Heart right ventricle (tissue), 16 donors: ENCODE measurements around the gene AQP12B. TPM values are rescaled to one million over a fixed set of nuclear protein-coding genes. Genes with fewer than 3 reads are reported as not detected.
"Not testable (repeated sequence)": the region's sequence is repeated elsewhere in the genome, so short reads cannot be mapped to it uniquely, and the experiment has no call there.

ENCODE experiments used
- ATAC-seq, 8 donors: fragments of 200-7000 bp; cut with Tn5 transposase; one replicate each; pipeline ENCODE4 v1.9.1; 2020; ENCODE audit warnings: mild to moderate bottlenecking in 8 of 8, moderate library complexity in 8 of 8, moderate number of reproducible peaks in 1 of 8
- DNase-seq, 2 donors: peaks; one replicate each; pipeline ENCODE4 v3.0.0-alpha.2; 2020
- H3K27ac ChIP-seq, 10 donors: fragments of 200-600 bp; sonication (generic) in 2 of 10; one replicate each; pipeline versions ENCODE4 v1.5.0 to v1.8.0; 2020 to 2022; ENCODE audit warnings: mild to moderate bottlenecking in 3 of 10
- H3K27me3 ChIP-seq, 7 donors: fragments of 200-600 bp; one replicate each; pipeline ENCODE4 v1.8.0; 2021 to 2022; ENCODE audit warnings: mild to moderate bottlenecking in 2 of 7
- H3K36me3 ChIP-seq, 9 donors: fragments of 200-600 bp; sonication (generic) in 1 of 9; one replicate each; pipeline versions ENCODE4 v1.5.0 to v1.8.0; 2020 to 2022; ENCODE audit warnings: mild to moderate bottlenecking in 2 of 9
- H3K4me1 ChIP-seq, 9 donors: fragments of 200-600 bp; sonication (generic) in 1 of 9; one replicate each; pipeline versions ENCODE4 v1.5.0 to v1.8.0; 2020 to 2022; ENCODE audit warnings: mild to moderate bottlenecking in 4 of 9
- H3K4me3 ChIP-seq, 10 donors: fragments of 200-600 bp; sonication (generic) in 2 of 10; one replicate each; pipeline versions ENCODE4 v1.5.0 to v1.8.0; 2020 to 2022; ENCODE audit warnings: mild to moderate bottlenecking in 7 of 10, moderate library complexity in 2 of 10
- H3K9me3 ChIP-seq, 11 donors: fragments of 200-600 bp in 10 of 11; sonication (generic) in 2 of 11; one replicate each; pipeline versions ENCODE4 v1.5.0 to v1.8.0; 2013 to 2022; ENCODE audit warnings: mild to moderate bottlenecking in 2 of 11, control low read depth in 1 of 11, moderate library complexity in 1 of 11
- CTCF ChIP-seq, 9 donors: fragments of 200-600 bp; sonication (generic) in 2 of 9; IDR thresholded peaks; one replicate each; pipeline versions ENCODE4 v1.5.0 to v1.8.0; 2021 to 2022; ENCODE audit warnings: antibody characterized with exemption in 9 of 9, mild to moderate bottlenecking in 5 of 9, moderate library complexity in 1 of 9
- WGBS, 2 donors: extraction: QIAGEN DNeasy Blood & Tissue Kit; methylation state at CpG; one replicate each; pipeline ENCODE4 v1.1.7; 2013; ENCODE audit warnings: inconsistent platforms in 1 of 2; 5-methylcytosine and 5-hydroxymethylcytosine counted together
- intact Hi-C, 10 donors: fragments of 100-400 bp; cut with DNase I; formaldehyde crosslinking; loops; one replicate each; pipeline versions ENCODE4 v1.11.1 to v1.14.2; 2022
- polyA plus RNA-seq, 2 donors: library from polyadenylated mRNA; stranded (reverse); fragments of 200-250 nt; gene quantifications; one replicate each; pipeline ENCODE4 v1.2.3, GENCODE V29; 2013
- total RNA-seq, 10 donors: library from RNA; stranded (reverse); fragmentation: NEBNext Ultra II Directional in 3 of 10; extraction: Animal tissue kit (Norgen Biotek cat#: 25700) in 3 of 10; gene quantifications; one replicate each; pipeline versions ENCODE4 v1.2.1 to v1.2.4, GENCODE V29; 2021 to 2023
- donor health status: Arrhythmogenic right ventricular cardiomyopathy.
- donor health status: ischemic (EF 13 %, LVEDD 7.1; RV severe dilation, severe dysfunction).
- donor health status: healthy with polysubstance abuse.
- donor health status: DM: no; HTN: yes; CAD: no.
- donor health status: DM: no; HTN: no; CAD: no.
- donor health status: ischemic (EF 25% LVEDD 6.9; RV normal size, moderate dysfunction).
- donor health status: ischemic (EF 25% LVEDD 5.7; RV mildly dilated, moderate dysfunction).
- donor health status: healthy.
- donor health status: DM: yes; HTN: yes; CAD: no.
- donor health status: Ischemic cardiomyopathy.
- donor health status: ischemic (EF 35%, LVEDD 5.7; RV mildly dilated, moderate dysfunction).
- donor health status: nonischemic (EF 11% LVEDD 7.7; RV severe dilation, severe dysfunction).
- donor health status: DM: yes; HTN: yes; CAD: no.
- donor health status: PGD.
- donor health status: ischemic (EF 29% LVEDD 5.4; RV normal size, mild dysfunction).
- donor health status: nonischemic (EF 23%, LVEDD 6.1; RV moderate dilation, normal function).

AQP12B gene
- total and polyA plus RNA-seq, 12 donors: 0.03 TPM; not detected in 11

- H3K27ac ChIP-seq, DNase-seq, H3K4me3 ChIP-seq, H3K36me3 ChIP-seq, intact Hi-C loops, ATAC-seq, H3K9me3 ChIP-seq, H3K4me1 ChIP-seq: not testable (repeated sequence)
- peaks cover 0 to 18% (median 6%) of the 10 kb centered on the region in 7 donors for H3K27me3 ChIP-seq
- 33 to 60% methylated on average over 1 to 6 of the region's 14 CpGs for WGBS, 2 donors
Observed at GRCh38 chr2:240678043-240678442, 4.6 kb downstream of the AQP12B start.

GRCh38 chr2:240675345-240675744 lies 7.3 kb downstream of the AQP12B start:
- H3K27ac ChIP-seq, H3K4me1 ChIP-seq, H3K4me3 ChIP-seq, H3K9me3 ChIP-seq, intact Hi-C loops, H3K36me3 ChIP-seq, DNase-seq: not testable (repeated sequence)
- peak in 5 of 8 donors; percentile 36 to 46 (median 38) for ATAC-seq
- no CpG with 5 or more reads among the region's 24 CpGs for WGBS, 2 donors
- H3K27me3 ChIP-seq: peaks cover 0 to 41% (median 25%) of the 10 kb centered on the region in 7 donors

- 39% methylated on average over 12 of the region's 16 CpGs for WGBS, 2 donors
- H3K9me3 ChIP-seq, H3K27ac ChIP-seq, H3K4me1 ChIP-seq, H3K36me3 ChIP-seq, intact Hi-C loops, DNase-seq, H3K4me3 ChIP-seq: not testable (repeated sequence)
- ATAC-seq: peak in 2 of 8 donors; percentile 61 to 63
- H3K27me3 ChIP-seq: peaks cover 0 to 46% (median 25%) of the 10 kb centered on the region in 7 donors
Observed at GRCh38 chr2:240674461-240675184, 8.1 kb downstream of the AQP12B start.

GRCh38 chr2:240672701-240673190 lies 9.9 kb downstream of the AQP12B start:
- WGBS, 2 donors: 6% methylated on average over 52 to 55 of the region's 55 CpGs
- Histone ChIP-seq H3K9me3 (no peaks in the 10 kb centered on the region), H3K4me1 (no peaks in the 10 kb centered on the region), H3K27me3 (peaks cover 0 to 46% (median 28%) of the 10 kb centered on the region in 7 donors), H3K36me3 (no peaks in the 10 kb centered on the region), H3K27ac (no peak overlapping the region), H3K4me3 (peak overlapping the region in 4 of 10 donors; percentile 5 to 13 (median 8))
- intact Hi-C loops: no loop called here
- DNase-seq (no peak), ATAC-seq (peak in 3 of 8 donors; percentile 30 to 36 (median 33))
- no peak for TF ChIP-seq CTCF (IDR thresholded peaks at IDR 0.05)

- no peak for TF ChIP-seq CTCF (IDR thresholded peaks at IDR 0.05)
- 46 to 55% methylated on average over 42 to 46 of the region's 46 CpGs for WGBS, 2 donors
- no peak for ATAC-seq
- Histone ChIP-seq H3K36me3 (no peaks in the 10 kb centered on the region), H3K4me1 (no peaks in the 10 kb centered on the region), H3K27ac (no peak overlapping the region), H3K4me3 (peak overlapping the region in 3 of 10 donors; percentile 5 to 13 (median 12)), H3K27me3 (peaks cover 0 to 48% (median 34%) of the 10 kb centered on the region in 7 donors), H3K9me3 (no peaks in the 10 kb centered on the region)
- no peak for DNase-seq
- intact Hi-C loops: no loop called here
Observed at GRCh38 chr2:240672076-240672700, 10.5 kb downstream of the AQP12B start.
